GM18507 (cell line): Measurements from ENCODE around the gene BICD2.

Source experiments
- DNase-seq: peaks from one replicate; pipeline ENCODE4 v3.0.0; 2011; ENCODE audit warnings: low read depth; ENCODE audit not compliant: insufficient read length; ENCODE audit errors: extremely low spot score
- FAIRE-seq: peaks from 2 replicates; lab custom pipeline; 2011; peaks lifted over from hg19 to GRCh38; lab: Jason Lieb, UNC

BICD2 gene

DNA sequence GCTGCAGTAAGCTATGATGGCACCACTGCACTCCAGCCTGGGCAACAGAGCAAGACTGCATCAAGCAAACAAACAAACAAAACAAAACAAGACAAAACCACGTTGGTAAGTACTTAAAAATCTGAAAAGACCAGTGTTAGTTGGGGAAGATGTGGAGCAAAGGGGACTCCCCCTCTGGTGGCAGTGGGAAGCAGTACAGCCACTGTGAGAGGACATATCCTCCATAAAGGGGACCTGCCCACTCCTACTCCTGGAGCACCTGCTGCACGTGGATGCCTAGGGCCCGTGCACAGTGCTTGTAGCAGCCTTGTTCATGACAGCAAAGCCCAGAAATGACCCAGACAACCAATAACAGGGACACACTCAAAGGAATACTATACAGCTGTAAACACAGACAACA is 77.7 kb downstream of the BICD2 start:
- FAIRE-seq = no peak
- no peak for DNase-seq

DNA sequence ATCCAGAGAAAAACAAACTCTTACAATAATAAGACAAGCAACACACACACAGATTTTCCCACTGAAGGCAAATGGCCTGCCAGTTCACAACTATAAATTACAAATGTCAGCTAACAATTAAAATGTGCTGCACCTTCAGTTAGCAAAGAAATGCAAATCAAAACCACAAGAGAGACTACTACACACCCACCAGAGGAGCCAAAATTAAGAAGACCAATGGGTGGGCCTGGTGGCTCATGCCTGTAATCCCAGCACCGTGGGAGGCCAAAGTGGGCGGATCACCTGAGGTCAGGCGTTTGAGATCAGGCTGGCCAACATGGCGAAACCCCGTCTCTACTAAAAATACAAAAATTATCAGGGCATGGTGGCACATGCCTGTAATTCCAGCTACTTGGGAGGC is 79.6 kb downstream of the BICD2 start:
- no peak for FAIRE-seq

DNA sequence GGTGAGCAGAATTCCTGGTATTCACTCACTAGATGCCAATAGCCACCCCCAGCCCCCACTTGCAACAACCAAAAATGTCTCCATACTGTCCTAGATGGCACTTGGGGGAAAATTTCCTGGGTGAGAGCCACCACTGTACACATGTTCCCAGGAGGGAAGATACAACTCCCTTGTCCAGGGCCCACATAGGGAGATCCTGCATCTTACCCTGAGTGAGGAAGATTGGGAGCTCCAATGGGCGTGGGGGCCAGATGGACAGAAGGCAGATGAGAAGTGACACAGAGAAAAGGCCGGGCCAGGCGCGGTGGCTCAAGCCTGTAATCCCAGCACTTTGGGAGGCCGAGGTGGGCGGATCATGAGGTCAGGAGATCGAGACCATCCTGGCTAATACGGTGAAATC is 82.4 kb downstream of the BICD2 start:
- DNase-seq (no peak), FAIRE-seq (no peak)

More for the DNA sequence above, 79.6 kb downstream of the BICD2 start:
- no peak for DNase-seq

GRCh38 chr9:92680166-92681119 is 84.2 kb downstream of the BICD2 start:
- DNase-seq (no peak), FAIRE-seq (no peak)

DNA sequence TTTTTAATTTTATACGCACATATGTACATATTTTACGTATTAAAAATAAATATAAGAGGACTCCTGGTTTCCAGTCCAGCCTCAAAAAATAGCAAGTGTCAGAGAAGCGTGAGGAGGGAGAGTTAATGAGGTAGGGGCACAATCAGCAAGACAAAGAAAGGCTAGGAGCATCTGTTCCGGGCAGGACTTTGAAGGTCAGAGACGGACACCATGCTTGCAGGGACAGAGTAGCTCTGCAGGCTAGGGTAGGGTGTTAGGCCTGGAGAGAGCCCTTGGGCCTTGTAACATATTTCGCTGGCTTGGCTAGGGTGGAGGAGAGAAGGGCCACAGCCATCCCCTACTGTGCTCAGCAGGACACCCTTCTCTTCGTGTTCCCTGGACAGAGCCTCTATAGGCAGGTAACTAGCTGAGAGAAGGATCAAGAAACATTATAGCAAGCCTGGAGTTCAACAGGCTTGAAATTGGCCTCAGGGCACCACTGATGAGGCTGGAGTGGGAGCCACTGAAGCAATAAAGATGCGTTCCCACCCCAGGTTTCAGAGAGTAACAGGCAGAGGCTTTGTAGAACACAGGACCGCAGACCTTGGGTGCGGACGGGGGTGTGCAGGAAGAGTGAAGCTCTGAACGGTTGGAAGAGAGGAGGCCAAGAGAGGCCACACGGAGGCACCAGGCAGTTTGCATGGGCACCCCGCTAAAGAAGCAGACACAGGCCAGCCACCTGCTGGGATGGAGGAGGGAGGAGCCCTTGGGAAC is 85.0 kb downstream of the BICD2 start:
- FAIRE-seq (no peak), DNase-seq (no peak)

- DNase-seq = no peak
- FAIRE-seq = no peak
These were observed 93.3 kb downstream of the BICD2 start for GRCh38 chr9:92671323-92671722.

DNA sequence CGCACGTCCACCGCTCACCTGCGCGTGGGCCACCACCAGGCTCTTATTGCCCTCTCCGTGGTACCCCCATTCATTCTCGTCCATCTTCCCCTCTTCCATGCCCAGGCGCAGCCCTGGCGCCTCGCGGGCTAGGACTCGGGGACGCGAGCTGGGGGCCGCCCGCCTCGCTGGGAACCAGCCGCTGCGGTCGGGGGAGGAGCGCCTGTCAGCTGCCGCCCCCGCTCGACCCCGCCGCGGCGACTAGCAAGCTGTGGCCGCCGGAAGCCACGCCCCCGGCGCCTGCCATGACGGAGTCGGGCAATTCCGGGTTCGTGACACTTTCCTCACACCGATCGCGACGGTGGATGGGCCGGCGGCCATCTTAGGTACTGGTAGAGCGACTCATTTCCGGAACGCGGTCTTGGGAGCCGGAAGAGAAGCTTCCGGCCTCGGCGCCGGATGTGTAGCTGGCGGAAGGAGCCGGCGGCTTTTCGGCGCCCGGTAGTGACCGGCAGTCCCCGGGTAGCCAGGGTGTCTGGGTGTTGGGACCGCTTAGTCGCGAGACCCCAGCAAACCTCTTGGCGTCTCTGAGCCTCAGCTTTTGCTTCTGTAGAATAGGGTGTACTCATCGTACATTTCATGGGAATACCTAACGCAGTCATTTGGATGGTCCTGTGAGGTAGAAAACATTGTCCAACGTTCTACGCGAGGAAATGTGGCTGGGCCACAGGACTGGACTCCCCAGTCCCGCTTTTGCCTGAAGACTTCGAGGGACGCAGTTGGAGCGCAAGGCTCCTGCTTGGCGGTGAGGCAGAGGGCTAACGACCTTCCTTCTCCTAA is 94.5 kb downstream of the BICD2 start, which contains the start of gene IPPK:
Gene IPPK, minus strand, starts transcription at position 242 of the 819 bp plus-strand sequence. Its CDS starts 143 bp downstream, at position 99.
- peak; percentile 99 for DNase-seq
- FAIRE-seq = peak; percentile 92

GRCh38 chr9:92669527-92669889 is 95.1 kb downstream of the BICD2 start:
- no peak for FAIRE-seq
- no peak for DNase-seq

DNA sequence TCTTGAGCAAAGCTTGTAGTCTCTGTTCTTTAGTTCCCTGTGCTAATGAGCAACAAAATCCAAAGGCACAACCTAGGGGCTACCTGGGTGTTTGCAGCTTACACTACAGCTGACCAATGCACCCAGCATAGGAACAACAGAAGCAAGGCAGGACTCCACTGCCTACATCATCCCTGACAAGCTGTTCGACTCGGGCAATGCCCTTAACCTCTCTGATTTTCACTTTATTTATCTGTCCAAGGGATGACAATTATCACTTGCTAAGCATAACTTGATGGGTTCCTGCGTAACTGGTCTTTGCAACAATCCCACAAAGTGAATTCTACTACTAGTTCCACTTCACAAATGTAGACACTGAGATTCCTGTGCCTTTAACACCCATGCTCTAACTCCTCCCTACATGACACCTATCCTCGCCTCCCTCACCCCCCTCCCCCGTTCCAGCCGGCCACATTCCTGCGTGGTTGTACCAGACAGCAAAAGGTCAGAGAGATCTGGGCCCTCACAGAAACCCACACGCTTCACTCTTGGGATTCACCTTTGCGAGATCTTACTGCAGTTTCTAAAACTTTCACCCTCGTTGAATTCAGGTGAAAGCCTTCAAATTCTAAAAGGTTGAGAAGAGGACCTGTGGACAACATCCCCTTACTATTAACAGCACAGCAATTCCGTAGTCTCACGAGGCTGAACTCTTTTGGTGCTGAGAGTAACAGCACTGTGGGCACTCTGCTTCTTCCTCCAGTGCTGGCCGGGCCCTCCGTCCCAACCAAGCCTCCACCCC is 95.7 kb downstream of the BICD2 start:
- no peak for FAIRE-seq
- no peak for DNase-seq

DNA sequence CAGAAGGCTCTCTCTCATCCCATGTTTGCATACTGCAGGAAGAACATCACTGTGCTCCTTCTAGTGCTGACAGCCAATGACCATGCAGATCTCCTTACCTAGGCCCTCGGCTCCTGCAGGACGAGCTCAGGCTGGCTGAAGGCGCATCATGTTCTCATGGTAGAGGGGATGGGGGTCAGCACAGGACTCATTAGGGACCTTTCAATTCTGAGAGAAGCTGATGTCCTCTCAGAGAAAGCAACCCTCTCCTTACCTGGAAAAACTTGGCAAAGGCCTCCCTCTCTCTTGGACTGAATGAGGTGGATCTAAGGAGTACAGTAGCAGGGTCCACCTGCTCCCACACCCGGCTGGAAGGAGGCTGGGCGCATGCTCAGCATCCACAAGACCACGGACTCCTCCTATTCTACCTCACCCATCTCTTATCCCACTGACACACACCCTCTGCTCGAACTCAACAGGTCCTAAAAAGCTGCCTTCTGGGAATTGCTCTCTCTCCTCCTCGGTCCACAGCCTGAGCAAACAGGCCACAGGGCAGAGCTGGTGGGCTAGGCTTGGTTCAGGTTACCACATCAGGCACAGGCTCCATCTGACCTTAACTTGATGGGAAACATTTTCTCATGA is 97.6 kb downstream of the BICD2 start:
- no peak for FAIRE-seq
- DNase-seq = no peak

GRCh38 chr9:92666236-92666635 is 98.4 kb downstream of the BICD2 start:
- FAIRE-seq (no peak), DNase-seq (no peak)

DNA sequence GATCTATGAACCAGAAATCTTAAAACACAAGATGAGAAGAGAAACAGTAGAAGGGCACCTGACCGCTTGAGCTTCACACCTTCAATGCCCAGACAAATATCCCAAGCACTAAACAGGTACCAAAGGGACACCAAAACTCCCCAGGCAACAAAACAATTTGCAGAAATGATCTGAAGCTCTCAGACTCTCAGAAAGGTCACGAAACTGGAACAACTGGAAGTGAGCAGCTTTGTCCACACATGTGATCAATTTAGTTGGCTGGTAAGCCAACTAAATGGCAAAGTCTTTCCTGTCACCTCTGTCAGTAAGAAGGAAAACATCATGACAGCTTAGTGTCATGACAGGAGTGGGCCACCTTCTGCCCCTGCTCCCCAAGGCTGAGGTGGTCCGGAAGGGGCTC is 98.8 kb downstream of the BICD2 start:
- no peak for FAIRE-seq
- no peak for DNase-seq

GRCh38 chr9:92664394-92665152 is 100.1 kb downstream of the BICD2 start:
- FAIRE-seq (peak; percentile 68), DNase-seq (no peak)

DNA sequence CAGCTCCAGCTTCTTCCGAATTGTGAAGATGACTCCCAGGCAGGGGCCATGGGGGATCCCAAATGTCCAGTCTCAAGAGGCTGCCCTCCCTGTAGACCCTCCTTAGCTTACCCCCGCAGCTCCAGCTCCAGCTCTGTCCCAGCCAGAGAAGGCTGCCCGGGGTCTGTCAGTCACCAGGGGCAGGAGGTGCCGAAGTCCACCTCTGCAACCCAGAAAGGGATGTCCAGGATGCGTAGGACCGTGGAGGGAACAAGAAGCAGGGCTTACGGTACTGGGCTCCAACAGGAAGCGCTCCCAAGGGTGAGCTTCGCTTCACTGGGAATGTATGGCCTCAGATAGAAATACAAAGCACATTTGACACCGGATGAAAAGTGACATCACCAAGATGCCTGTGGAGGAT is 100.7 kb downstream of the BICD2 start:
- no peak for DNase-seq
- FAIRE-seq = no peak

GRCh38 chr9:92663126-92663525 is 101.5 kb downstream of the BICD2 start:
- DNase-seq (no peak), FAIRE-seq (no peak)

- DNase-seq (no peak), FAIRE-seq (no peak)
These were observed 102.9 kb downstream of the BICD2 start for GRCh38 chr9:92661743-92662142.
